Mammary epithelial cell (primary cell): ENCODE results near the gene KATNB1.

ENCODE experiments used
- CTCF ChIP-seq, 2 donors: IDR thresholded peaks in 1 of 2; conservative IDR thresholded peaks in 1 of 2; 2 replicates each; pipeline ENCODE4 v1.5.1; 2011 to 2012; ENCODE audit warnings: inconsistent platforms in 2 of 2, low read length in 2 of 2, mild to moderate bottlenecking in 2 of 2, control low read depth in 1 of 2, low read depth in 1 of 2; ENCODE audit not compliant: insufficient read depth in 1 of 2; ENCODE audit errors: extremely low read depth in 1 of 2
- EZH2 ChIP-seq: IDR thresholded peaks from 2 replicates; pipeline ENCODE4 v1.6.1; 2012; ENCODE audit warnings: low read length, inconsistent platforms, borderline replicate concordance

GRCh38 chr16:57707331-57707730 lies 28.2 kb upstream of the KATNB1 start:
- TF ChIP-seq CTCF (conservative IDR thresholded peaks at IDR 0.05 in 1 of 2, IDR thresholded peaks at IDR 0.05 in 1 of 2; ENCODE audit: extremely low read depth in 1 of 2, insufficient read depth in 1 of 2, low read depth in 1 of 2, low read length in 2 of 2) (no peak), EZH2 (no peak)
